ENCODE results near the gene NCAM1.

The NCAM1 gene

GRCh38 chr11:113161711-113162591, 200.7 kb downstream of the NCAM1 start:
- no peak overlapping the region for H3K4me2 ChIP-seq (ENCODE audit: low read depth, low read length)
- no peak for DNase-seq
- no peaks in the 10 kb centered on the region for H3K9me2 ChIP-seq (replicated peaks; ENCODE audit: insufficient read depth, low read length)
- H3K4me3 ChIP-seq (ENCODE audit: low read length): no peak overlapping the region
- no peaks in the 10 kb centered on the region for H3K4me1 ChIP-seq (ENCODE audit: low read length)
- H3K36me3 ChIP-seq (replicated peaks; ENCODE audit: insufficient read depth, low read length): no peaks in the 10 kb centered on the region
- TF ChIP-seq EZH2phosphoT487 (IDR thresholded peaks at IDR 0.05; ENCODE audit: low read length): no peak
- TF ChIP-seq EZH2 (optimal IDR thresholded peaks at IDR 0.05; ENCODE audit: low read depth, low read length): no peak
- H3K9me3 ChIP-seq (replicated peaks; ENCODE audit: insufficient read depth, low read length): no peaks in the 10 kb centered on the region
- H3K9ac ChIP-seq (ENCODE audit: low read length): no peak overlapping the region
- no peaks in the 10 kb centered on the region for H3K27me3 ChIP-seq (replicated peaks; ENCODE audit: insufficient read depth, low read length)
- H3K79me2 ChIP-seq (ENCODE audit: low read length): no peaks in the 10 kb centered on the region
- H3K27ac ChIP-seq (ENCODE audit: low read length): no peak overlapping the region
- no peaks in the 10 kb centered on the region for H3F3A ChIP-seq (ENCODE audit: insufficient read depth, low read length)
- H4K20me1 ChIP-seq (ENCODE audit: insufficient read depth, low read length): no peaks in the 10 kb centered on the region
- H2AFZ ChIP-seq (ENCODE audit: low read length): no peak overlapping the region

- H3K9me2 ChIP-seq (replicated peaks; ENCODE audit: insufficient read depth, low read length): no peaks in the 10 kb centered on the region
- H3F3A ChIP-seq (ENCODE audit: insufficient read depth, low read length): no peaks in the 10 kb centered on the region
- H3K9ac ChIP-seq (ENCODE audit: low read length): no peak overlapping the region
- no peaks in the 10 kb centered on the region for H3K36me3 ChIP-seq (replicated peaks; ENCODE audit: insufficient read depth, low read length)
- H3K4me2 ChIP-seq (ENCODE audit: low read depth, low read length): no peak overlapping the region
- no peak overlapping the region for H2AFZ ChIP-seq (ENCODE audit: low read length)
- no peak for TF ChIP-seq CTCF (IDR thresholded peaks at IDR 0.05; ENCODE audit: low read length)
- no peak for TF ChIP-seq EZH2phosphoT487 (IDR thresholded peaks at IDR 0.05; ENCODE audit: low read length)
- no peak for TF ChIP-seq EZH2 (optimal IDR thresholded peaks at IDR 0.05; ENCODE audit: low read depth, low read length)
- no peaks in the 10 kb centered on the region for H3K27me3 ChIP-seq (replicated peaks; ENCODE audit: insufficient read depth, low read length)
- no peaks in the 10 kb centered on the region for H3K9me3 ChIP-seq (replicated peaks; ENCODE audit: insufficient read depth, low read length)
- no peaks in the 10 kb centered on the region for H3K4me1 ChIP-seq (ENCODE audit: low read length)
- no peaks in the 10 kb centered on the region for H4K20me1 ChIP-seq (ENCODE audit: insufficient read depth, low read length)
- DNase-seq: no peak
- H3K79me2 ChIP-seq (ENCODE audit: low read length): no peaks in the 10 kb centered on the region
- H3K4me3 ChIP-seq (ENCODE audit: low read length): no peak overlapping the region
- H3K27ac ChIP-seq (ENCODE audit: low read length): no peak overlapping the region
Observed at GRCh38 chr11:113162592-113162962, 201.4 kb downstream of the NCAM1 start.

- H3K79me2 ChIP-seq (ENCODE audit: low read length): no peaks in the 10 kb centered on the region
- H3F3A ChIP-seq (ENCODE audit: insufficient read depth, low read length): no peaks in the 10 kb centered on the region
- TF ChIP-seq CTCF (IDR thresholded peaks at IDR 0.05; ENCODE audit: low read length): no peak
- TF ChIP-seq EZH2phosphoT487 (IDR thresholded peaks at IDR 0.05; ENCODE audit: low read length): no peak
- TF ChIP-seq EZH2 (optimal IDR thresholded peaks at IDR 0.05; ENCODE audit: low read depth, low read length): no peak
- no peaks in the 10 kb centered on the region for H3K9me3 ChIP-seq (replicated peaks; ENCODE audit: insufficient read depth, low read length)
- no peak overlapping the region for H3K4me2 ChIP-seq (ENCODE audit: low read depth, low read length)
- no peak overlapping the region for H3K27ac ChIP-seq (ENCODE audit: low read length)
- no peaks in the 10 kb centered on the region for H3K4me1 ChIP-seq (ENCODE audit: low read length)
- no peaks in the 10 kb centered on the region for H3K36me3 ChIP-seq (replicated peaks; ENCODE audit: insufficient read depth, low read length)
- H3K9ac ChIP-seq (ENCODE audit: low read length): no peak overlapping the region
- no peak overlapping the region for H3K4me3 ChIP-seq (ENCODE audit: low read length)
- no peaks in the 10 kb centered on the region for H3K27me3 ChIP-seq (replicated peaks; ENCODE audit: insufficient read depth, low read length)
- DNase-seq: no peak
- H2AFZ ChIP-seq (ENCODE audit: low read length): no peak overlapping the region
- no peaks in the 10 kb centered on the region for H4K20me1 ChIP-seq (ENCODE audit: insufficient read depth, low read length)
- no peaks in the 10 kb centered on the region for H3K9me2 ChIP-seq (replicated peaks; ENCODE audit: insufficient read depth, low read length)
Observed at GRCh38 chr11:113163291-113164030, 202.2 kb downstream of the NCAM1 start.
